IMR-90 (cell line): ENCODE data around the gene MCUB. TPM values are rescaled to one million over a fixed set of nuclear protein-coding genes. Genes with fewer than 3 reads are reported as not detected.

Source experiments
- ATAC-seq: fragments of 200-7000 bp; cut with Tn5 transposase; 2 replicates; pipeline ENCODE4 v1.9.1; 2020; ENCODE audit warnings: low read depth, mild to moderate bottlenecking, moderate library complexity
- BruUV-seq: library from RNA; stranded (reverse); fragments of 400-500 nt; replicated peaks from 2 replicates; lab custom pipeline; 2021; lab: Mats Ljungman, UMichigan
- CTCF ChIA-PET: fragments of 300-600 bp; formaldehyde crosslinking; extraction: SDS; loops from one replicate; lab custom pipeline; 2021; ENCODE audit warnings: antibody characterized with exemption; lab: Yijun Ruan, JAX
- POLR2A ChIA-PET: fragments of 300-600 bp; sonication (Branson Sonifier 250); formaldehyde crosslinking; loops from one replicate; lab custom pipeline; 2022; ENCODE audit warnings: antibody characterized with exemption; ENCODE audit not compliant: unreplicated experiment; lab: Charles Lee
- DNase-seq: peaks from one replicate; pipeline ENCODE4 v3.0.0; 2013
- H2AFZ ChIP-seq: replicated peaks from 2 replicates; pipeline ENCODE3; 2013; ENCODE audit warnings: low read length, mild to moderate bottlenecking; ENCODE audit not compliant: poor library complexity
- H2AK5ac ChIP-seq: 2 replicates; pipeline ENCODE4 v1.6.1; 2013; ENCODE audit warnings: low read depth, low read length, inconsistent platforms
- H2AK9ac ChIP-seq: replicated peaks from 2 replicates; pipeline ENCODE3; 2013; ENCODE audit warnings: mild to moderate bottlenecking, low read depth, low read length, moderate library complexity; ENCODE audit not compliant: poor library complexity
- H2BK120ac ChIP-seq: 2 replicates; pipeline ENCODE4 v1.6.1; 2013; ENCODE audit warnings: low read depth, low read length, inconsistent platforms
- H2BK15ac ChIP-seq: 3 replicates; pipeline ENCODE4 v1.6.1; 2013; ENCODE audit warnings: low read depth, low read length, inconsistent platforms
- H2BK20ac ChIP-seq: 2 replicates; pipeline ENCODE4 v1.6.1; 2013; ENCODE audit warnings: low read depth, mild to moderate bottlenecking, inconsistent platforms, low read length, moderate library complexity
- H2BK5ac ChIP-seq: 2 replicates; pipeline ENCODE4 v1.6.1; 2013; ENCODE audit warnings: mild to moderate bottlenecking, low read depth, low read length, inconsistent platforms; ENCODE audit not compliant: poor library complexity, severe bottlenecking
- H3K14ac ChIP-seq: replicated peaks from 2 replicates; pipeline ENCODE4 v1.6.1; 2013; ENCODE audit warnings: low read depth, low read length, inconsistent platforms
- H3K18ac ChIP-seq: 2 replicates; pipeline ENCODE4 v1.6.1; 2013; ENCODE audit warnings: low read depth, low read length, control low read depth
- H3K23ac ChIP-seq: 2 replicates; pipeline ENCODE4 v1.6.1; 2013; ENCODE audit warnings: low read depth, low read length, inconsistent platforms
- H3K27ac ChIP-seq: 2 replicates; pipeline ENCODE4 v1.5.1; 2013; ENCODE audit warnings: mild to moderate bottlenecking, control low read depth, low read length; ENCODE audit not compliant: insufficient read depth
- H3K27me3 ChIP-seq: 2 replicates; pipeline ENCODE4 v1.6.1; 2013; ENCODE audit warnings: low read length; ENCODE audit not compliant: control insufficient read depth, insufficient read depth
- H3K36me3 ChIP-seq: 2 replicates; pipeline ENCODE4 v1.6.1; 2013; ENCODE audit warnings: low read length, mixed read lengths; ENCODE audit not compliant: control insufficient read depth, insufficient read depth
- H3K4ac ChIP-seq: 2 replicates; pipeline ENCODE4 v1.6.1; 2013; ENCODE audit warnings: low read depth, low read length, inconsistent platforms
- H3K4me1 ChIP-seq: 2 replicates; pipeline ENCODE4 v1.6.1; 2013; ENCODE audit warnings: low read length, mixed read lengths; ENCODE audit not compliant: control insufficient read depth, insufficient read depth
- H3K4me2 ChIP-seq: 2 replicates; pipeline ENCODE4 v1.6.1; 2013; ENCODE audit warnings: low read depth, mild to moderate bottlenecking, control low read depth, low read length, moderate library complexity
- H3K4me3 ChIP-seq: 2 replicates; pipeline ENCODE4 v1.5.1; 2013; ENCODE audit warnings: low read depth, mild to moderate bottlenecking, control low read depth, low read length, moderate library complexity; ENCODE audit not compliant: insufficient read depth
- H3K56ac ChIP-seq: 2 replicates; pipeline ENCODE4 v1.6.1; 2013; ENCODE audit warnings: low read length, inconsistent platforms; ENCODE audit not compliant: insufficient read depth; ENCODE audit errors: extremely low read depth
- H3K79me1 ChIP-seq, 2 experiments: 2 replicates each; pipeline ENCODE4 v1.6.1; 2013; ENCODE audit warnings: low read length in 2 of 2, inconsistent platforms in 1 of 2, low read depth in 1 of 2
- H3K9ac ChIP-seq: 2 replicates; pipeline ENCODE4 v1.6.1; 2013; ENCODE audit warnings: low read depth, low read length, control low read depth
- H3K9me1 ChIP-seq: 2 replicates; pipeline ENCODE4 v1.6.1; 2013; ENCODE audit warnings: low read length, inconsistent platforms; ENCODE audit not compliant: insufficient read depth
- H3K9me3 ChIP-seq: 2 replicates; pipeline ENCODE4 v1.6.1; 2013; ENCODE audit warnings: low read length; ENCODE audit not compliant: control insufficient read depth, insufficient read depth
- H4K20me1 ChIP-seq: 2 replicates; pipeline ENCODE4 v1.6.1; 2013; ENCODE audit warnings: low read length, inconsistent platforms; ENCODE audit not compliant: insufficient read depth
- H4K5ac ChIP-seq: 2 replicates; pipeline ENCODE4 v1.6.1; 2013; ENCODE audit warnings: mild to moderate bottlenecking, low read depth, low read length, control low read depth
- H4K8ac ChIP-seq, 2 experiments: 2 replicates each; pipeline ENCODE4 v1.6.1; 2013; ENCODE audit warnings: low read depth in 2 of 2, low read length in 2 of 2, control low read depth in 1 of 2, inconsistent platforms in 1 of 2
- H4K91ac ChIP-seq: 2 replicates; pipeline ENCODE4 v1.6.1; 2013; ENCODE audit warnings: low read depth, low read length, inconsistent platforms; ENCODE audit not compliant: insufficient read depth
- BHLHE40 ChIP-seq: fragments of 150-350 bp; IDR thresholded peaks from 2 replicates; pipeline ENCODE4 v1.6.1; 2016; ENCODE audit warnings: mild to moderate bottlenecking, low read depth, low read length
- CEBPB ChIP-seq: IDR thresholded peaks from 2 replicates; pipeline ENCODE4 v1.6.1; 2012; ENCODE audit warnings: low read depth, low read length, improper control_type of control experiment
- CHD1 ChIP-seq: IDR thresholded peaks from 2 replicates; pipeline ENCODE4 v1.6.1; 2012; ENCODE audit warnings: low read depth, low read length, improper control_type of control experiment
- MAZ ChIP-seq: IDR thresholded peaks from 2 replicates; pipeline ENCODE4 v1.6.1; 2012; ENCODE audit warnings: low read depth, mild to moderate bottlenecking, low read length, improper control_type of control experiment, moderate library complexity, borderline replicate concordance
- NFE2L2 ChIP-seq: fragments of 150-350 bp; IDR thresholded peaks from 2 replicates; pipeline ENCODE4 v1.6.1; 2016; ENCODE audit warnings: low read depth, mild to moderate bottlenecking, low read length
- RAD21 ChIP-seq: IDR thresholded peaks from 2 replicates; pipeline ENCODE4 v1.6.1; 2012; ENCODE audit warnings: low read length, improper control_type of control experiment
- SMC3 ChIP-seq: fragments of 150-350 bp; IDR thresholded peaks from 2 replicates; pipeline ENCODE4 v1.6.1; 2016; ENCODE audit warnings: low read depth, mild to moderate bottlenecking, antibody characterized with exemption, low read length, moderate library complexity
- WGBS, 2 experiments: methylation state at CpG; one replicate each; pipeline versions ENCODE4 v1.1.5 to v1.1.7; 2013; ENCODE audit warnings: missing lambda C conversion rate in 2 of 2; ENCODE audit not compliant: insufficient read length in 1 of 2; ENCODE audit errors: extremely low coverage in 2 of 2; 5-methylcytosine and 5-hydroxymethylcytosine counted together
- dilution Hi-C: fragments of 300-500 bp; cut with HindIII; formaldehyde crosslinking; loops from one replicate; pipeline ENCODE4 v1.14.3; 2018; ENCODE audit warnings: low sequenced_read_pairs; ENCODE audit not compliant: unreplicated experiment
- in situ Hi-C: fragments of 300-500 bp; cut with MboI; formaldehyde crosslinking; loops from 3 replicates; pipeline ENCODE4 v1.14.3; 2019; ENCODE audit warnings: low sequenced_read_pairs, inconsistent platforms, mixed read lengths
- intact Hi-C: fragments of 100-400 bp; cut with micrococcal nuclease; formaldehyde crosslinking; loops from 2 replicates; pipeline ENCODE4 v1.10.0; 2022
- polyA plus RNA-seq, 3 experiments: library from polyadenylated mRNA; depleted of rRNA; stranded (reverse); fragments of >200 nt; gene quantifications; 2 replicates each; pipeline ENCODE4 v1.2.3, GENCODE V29; 2012; ENCODE audit warnings: low replicate concordance in 1 of 3
- total RNA-seq: library from RNA; depleted of rRNA; stranded (reverse); fragments of >200 nt; gene quantifications from 2 replicates; pipeline ENCODE4 v1.2.3, GENCODE V29; 2012
- TF ChIP-seq, protein P1 (sequence below): fragments of 150-350 bp; IDR thresholded peaks from 2 replicates; pipeline ENCODE4 v1.6.1; 2016; ENCODE audit warnings: low read depth, mild to moderate bottlenecking, low read length, moderate library complexity, borderline replicate concordance
- TF ChIP-seq, protein P2 (sequence below): conservative IDR thresholded peaks from 2 replicates; pipeline ENCODE4 v1.5.1; 2012; ENCODE audit warnings: mild to moderate bottlenecking, low read depth, low read length, improper control_type of control experiment

MCUB gene
- total and polyA plus RNA-seq, 2 of the 4 experiments (the other 2 are of a cell fraction), result 18.5 to 20.4 TPM

DNA sequence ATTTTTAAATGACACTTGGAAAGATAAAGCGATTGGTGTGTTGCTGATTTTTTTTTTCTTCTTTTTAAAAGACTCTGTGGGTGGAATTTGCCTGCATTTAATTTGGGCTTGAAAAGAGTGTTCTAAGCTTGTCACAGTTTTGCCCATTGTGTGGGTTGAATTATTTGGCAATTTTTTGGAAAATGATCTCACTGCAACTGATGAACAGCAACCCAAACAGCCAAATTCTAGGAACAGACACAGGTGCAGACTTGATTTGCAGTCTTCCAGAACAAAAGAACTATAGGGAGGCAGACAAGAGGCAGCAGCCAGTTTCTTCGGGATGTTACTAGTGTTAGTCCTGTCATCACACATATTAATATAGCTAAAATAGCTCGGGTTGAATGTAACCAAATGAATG is 102.7 kb downstream of the MCUB start:
- Histone ChIP-seq H4K5ac (no peak overlapping the region), H3K18ac (no peak overlapping the region), H3K4me1 (no peaks in the 10 kb centered on the region), H3K56ac (no peak overlapping the region), H3K4ac (no peak overlapping the region), H4K8ac (no peak overlapping the region), H3K27ac (no peak overlapping the region), H3K79me1 (no peaks in the 10 kb centered on the region; a peak in 1 of 4 replicates), H3K9ac (no peak overlapping the region), H3K9me1 (no peaks in the 10 kb centered on the region), H4K91ac (no peak overlapping the region), H3K4me2 (no peak overlapping the region), H2AK5ac (no peak overlapping the region), H3K23ac (no peak overlapping the region), H3K9me3 (no peaks in the 10 kb centered on the region), H2AK9ac (no peak overlapping the region), H3K27me3 (no peaks in the 10 kb centered on the region), H2AFZ (no peak overlapping the region), H3K36me3 (0 out of 2 replicates have a peak, but pooled peaks cover 1% of the 10 kb centered on the region), H4K20me1 (no peaks in the 10 kb centered on the region), H3K14ac (no peak overlapping the region), H3K4me3 (no peak overlapping the region), H2BK15ac (no peak overlapping the region), H2BK5ac (no peak overlapping the region), H2BK120ac (no peak overlapping the region), H2BK20ac (no peak overlapping the region)
- TF ChIP-seq NFE2L2 (no peak), SMC3 (no peak), RAD21 (no peak), BHLHE40 (no peak), CHD1 (no peak), CEBPB (no peak), MAZ (no peak)
- TF ChIP-seq, protein P1, sequence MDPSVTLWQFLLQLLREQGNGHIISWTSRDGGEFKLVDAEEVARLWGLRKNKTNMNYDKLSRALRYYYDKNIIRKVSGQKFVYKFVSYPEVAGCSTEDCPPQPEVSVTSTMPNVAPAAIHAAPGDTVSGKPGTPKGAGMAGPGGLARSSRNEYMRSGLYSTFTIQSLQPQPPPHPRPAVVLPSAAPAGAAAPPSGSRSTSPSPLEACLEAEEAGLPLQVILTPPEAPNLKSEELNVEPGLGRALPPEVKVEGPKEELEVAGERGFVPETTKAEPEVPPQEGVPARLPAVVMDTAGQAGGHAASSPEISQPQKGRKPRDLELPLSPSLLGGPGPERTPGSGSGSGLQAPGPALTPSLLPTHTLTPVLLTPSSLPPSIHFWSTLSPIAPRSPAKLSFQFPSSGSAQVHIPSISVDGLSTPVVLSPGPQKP, result no peak
- TF ChIP-seq, protein P2, sequence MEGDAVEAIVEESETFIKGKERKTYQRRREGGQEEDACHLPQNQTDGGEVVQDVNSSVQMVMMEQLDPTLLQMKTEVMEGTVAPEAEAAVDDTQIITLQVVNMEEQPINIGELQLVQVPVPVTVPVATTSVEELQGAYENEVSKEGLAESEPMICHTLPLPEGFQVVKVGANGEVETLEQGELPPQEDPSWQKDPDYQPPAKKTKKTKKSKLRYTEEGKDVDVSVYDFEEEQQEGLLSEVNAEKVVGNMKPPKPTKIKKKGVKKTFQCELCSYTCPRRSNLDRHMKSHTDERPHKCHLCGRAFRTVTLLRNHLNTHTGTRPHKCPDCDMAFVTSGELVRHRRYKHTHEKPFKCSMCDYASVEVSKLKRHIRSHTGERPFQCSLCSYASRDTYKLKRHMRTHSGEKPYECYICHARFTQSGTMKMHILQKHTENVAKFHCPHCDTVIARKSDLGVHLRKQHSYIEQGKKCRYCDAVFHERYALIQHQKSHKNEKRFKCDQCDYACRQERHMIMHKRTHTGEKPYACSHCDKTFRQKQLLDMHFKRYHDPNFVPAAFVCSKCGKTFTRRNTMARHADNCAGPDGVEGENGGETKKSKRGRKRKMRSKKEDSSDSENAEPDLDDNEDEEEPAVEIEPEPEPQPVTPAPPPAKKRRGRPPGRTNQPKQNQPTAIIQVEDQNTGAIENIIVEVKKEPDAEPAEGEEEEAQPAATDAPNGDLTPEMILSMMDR, result no peak
- in situ Hi-C loops, result no loop called here
- no CpG with 5 or more reads among the region's 3 CpGs for WGBS, 2 experiments
- dilution Hi-C loops, result no loop called here
- ATAC-seq (no peak), DNase-seq (no peak)
- CTCF ChIA-PET, result interaction anchor here (0.6 kb wide), 1 partner anchor 491 kb away, joined by 3 read pairs; no protein-coding TSS in a partner anchor
- BruUV-seq, result no TSS peak
- POLR2A ChIA-PET, result no interaction called here
- intact Hi-C loops, result no loop called here
